H9 (cell line): ENCODE measurements around the gene ZNF668. TPM values are rescaled to one million over a fixed set of nuclear protein-coding genes. Genes with fewer than 3 reads are reported as not detected.

ENCODE experiments used
- DNase-seq: peaks from one replicate; pipeline ENCODE4 v3.0.0-alpha.2; 2017
- H2AFZ ChIP-seq: one replicate; pipeline ENCODE4 v1.6.1; 2013; ENCODE audit warnings: mild to moderate bottlenecking, low read length, control low read depth, moderate library complexity
- H2AK5ac ChIP-seq: 2 replicates; pipeline ENCODE4 v1.6.1; 2013; ENCODE audit warnings: low read length, control low read depth, mixed read lengths; ENCODE audit not compliant: insufficient read length
- H2BK120ac ChIP-seq: one replicate; pipeline ENCODE4 v1.6.1; 2013; ENCODE audit warnings: low read depth, mild to moderate bottlenecking, low read length, control low read depth, inconsistent platforms; ENCODE audit not compliant: poor library complexity, severe bottlenecking
- H2BK12ac ChIP-seq: 2 replicates; pipeline ENCODE4 v1.6.1; 2013; ENCODE audit warnings: low read length, control low read depth, mixed read lengths, low read depth; ENCODE audit not compliant: insufficient read length
- H2BK15ac ChIP-seq: 2 replicates; pipeline ENCODE4 v1.6.1; 2013; ENCODE audit warnings: low read depth, low read length, control low read depth
- H2BK20ac ChIP-seq: one replicate; pipeline ENCODE4 v1.6.1; 2013; ENCODE audit warnings: low read depth, mild to moderate bottlenecking, low read length, control low read depth, inconsistent platforms; ENCODE audit not compliant: poor library complexity, severe bottlenecking
- H2BK5ac ChIP-seq: 2 replicates; pipeline ENCODE4 v1.6.1; 2013; ENCODE audit warnings: low read length, control low read depth, mixed read lengths; ENCODE audit not compliant: insufficient read length
- H3K14ac ChIP-seq: 2 replicates; pipeline ENCODE4 v1.6.1; 2013; ENCODE audit warnings: low read length, control low read depth; ENCODE audit not compliant: insufficient read depth
- H3K18ac ChIP-seq: 2 replicates; pipeline ENCODE4 v1.6.1; 2013; ENCODE audit warnings: low read depth, mild to moderate bottlenecking, mixed read lengths, low read length, control low read depth; ENCODE audit not compliant: insufficient read length
- H3K23ac ChIP-seq: 2 replicates; pipeline ENCODE4 v1.6.1; 2013; ENCODE audit warnings: low read length, control low read depth, mixed read lengths, low read depth; ENCODE audit not compliant: insufficient read length
- H3K23me2 ChIP-seq: 2 replicates; pipeline ENCODE4 v1.6.1; 2013; ENCODE audit warnings: low read depth, mild to moderate bottlenecking, mixed read lengths, low read length, control low read depth; ENCODE audit not compliant: insufficient read length, poor library complexity, severe bottlenecking
- H3K27ac ChIP-seq: 2 replicates; pipeline ENCODE4 v1.5.1; 2013; ENCODE audit warnings: low read length, control low read depth, mixed read lengths, low read depth; ENCODE audit not compliant: insufficient read length
- H3K27me3 ChIP-seq: 2 replicates; pipeline ENCODE4 v1.6.1; 2013; ENCODE audit warnings: low read length, control low read depth, inconsistent platforms; ENCODE audit not compliant: insufficient read depth
- H3K4ac ChIP-seq: 2 replicates; pipeline ENCODE4 v1.6.1; 2013; ENCODE audit warnings: low read depth, mild to moderate bottlenecking, control low read depth, inconsistent platforms, low read length, moderate library complexity
- H3K4me1 ChIP-seq: 2 replicates; pipeline ENCODE4 v1.6.1; 2013; ENCODE audit warnings: low read length, control low read depth, inconsistent platforms; ENCODE audit not compliant: insufficient read depth
- H3K4me2 ChIP-seq: 2 replicates; pipeline ENCODE4 v1.6.1; 2013; ENCODE audit warnings: low read length, control low read depth, mixed read lengths; ENCODE audit not compliant: insufficient read length, insufficient read depth
- H3K56ac ChIP-seq: 2 replicates; pipeline ENCODE4 v1.6.1; 2013; ENCODE audit warnings: low read depth, mild to moderate bottlenecking, mixed read lengths, low read length, control low read depth; ENCODE audit not compliant: insufficient read length
- H3K79me1 ChIP-seq: 2 replicates; pipeline ENCODE4 v1.6.1; 2013; ENCODE audit warnings: low read depth, mild to moderate bottlenecking, moderate library complexity, low read length, control low read depth, inconsistent platforms; ENCODE audit not compliant: insufficient read depth, poor library complexity, severe bottlenecking
- H3K79me2 ChIP-seq: 2 replicates; pipeline ENCODE4 v1.6.1; 2013; ENCODE audit warnings: low read length, control low read depth, inconsistent platforms; ENCODE audit not compliant: insufficient read depth
- H3K9ac ChIP-seq: 2 replicates; pipeline ENCODE4 v1.6.1; 2013; ENCODE audit warnings: low read length, control low read depth, mixed read lengths; ENCODE audit not compliant: insufficient read length; ENCODE audit errors: extremely low read depth
- H3K9me3 ChIP-seq: one replicate; pipeline ENCODE4 v1.6.1; 2013; ENCODE audit warnings: low read depth, low read length, inconsistent platforms; ENCODE audit not compliant: control insufficient read depth
- H3T11ph ChIP-seq: one replicate; pipeline ENCODE4 v1.6.1; 2013; ENCODE audit warnings: mild to moderate bottlenecking, low read length, control low read depth, inconsistent platforms
- H4K20me1 ChIP-seq: one replicate; pipeline ENCODE4 v1.6.1; 2013; ENCODE audit not compliant: control insufficient read depth, insufficient read length, insufficient read depth
- H4K5ac ChIP-seq: 2 replicates; pipeline ENCODE4 v1.6.1; 2013; ENCODE audit warnings: low read depth, mild to moderate bottlenecking, mixed read lengths, low read length, control low read depth; ENCODE audit not compliant: insufficient read length
- H4K8ac ChIP-seq: replicated peaks from 2 replicates; pipeline ENCODE4 v1.6.1; 2013; ENCODE audit warnings: low read length, control low read depth, mixed read lengths, low read depth; ENCODE audit not compliant: insufficient read length
- H4K91ac ChIP-seq: 2 replicates; pipeline ENCODE4 v1.6.1; 2013; ENCODE audit warnings: low read depth, mild to moderate bottlenecking, moderate library complexity, mixed read lengths, low read length, control low read depth; ENCODE audit not compliant: insufficient read length
- H3K27ac Mint-ChIP-seq, 3 experiments: 2 replicates in 2 of 3; 3 replicates in 1 of 3; pipeline ENCODE4 v1.8.0; 2020 to 2021; ENCODE audit warnings: mixed read lengths in 3 of 3, mild to moderate bottlenecking in 1 of 3, moderate library complexity in 1 of 3
- H3K27me3 Mint-ChIP-seq: 2 replicates; pipeline ENCODE4 v1.8.0; 2021; ENCODE audit warnings: low read depth, mild to moderate bottlenecking, moderate library complexity, mixed read lengths
- H3K36me3 Mint-ChIP-seq, 3 experiments: 2 replicates in 2 of 3; 3 replicates in 1 of 3; pipeline ENCODE4 v1.8.0; 2020 to 2021; ENCODE audit warnings: low read depth in 3 of 3, mixed read lengths in 3 of 3; ENCODE audit not compliant: insufficient read depth in 1 of 3
- H3K4me1 Mint-ChIP-seq, 2 experiments: 2 replicates each; pipeline ENCODE4 v1.8.0; 2020; ENCODE audit warnings: mixed read lengths in 2 of 2
- H3K4me3 Mint-ChIP-seq, 2 experiments: 2 replicates in 1 of 2; 3 replicates in 1 of 2; pipeline ENCODE4 v1.8.0; 2020 to 2021; ENCODE audit warnings: mild to moderate bottlenecking in 2 of 2, mixed read lengths in 2 of 2, moderate library complexity in 1 of 2
- H3K9me3 Mint-ChIP-seq, 2 experiments: 2 replicates in 1 of 2; 3 replicates in 1 of 2; pipeline ENCODE4 v1.8.0; 2020; ENCODE audit warnings: mild to moderate bottlenecking in 2 of 2, mixed read lengths in 2 of 2, moderate library complexity in 1 of 2
- WGBS: extraction: QIAGEN DNeasy Blood & Tissue Kit; methylation state at CpG from one replicate; pipeline ENCODE4 v1.1.7; 2013; ENCODE audit warnings: missing lambda C conversion rate, low lambda C conversion rate, mixed read lengths; ENCODE audit not compliant: insufficient read length; ENCODE audit errors: extremely low coverage; 5-methylcytosine and 5-hydroxymethylcytosine counted together
- total RNA-seq: library from RNA; stranded (reverse); gene quantifications from 2 replicates; pipeline ENCODE4 v1.2.1, GENCODE V29; 2021
- TF ChIP-seq, protein P1 (sequence below): fragments of 200-600 bp; sonication (generic); conservative IDR thresholded peaks from 3 replicates; pipeline ENCODE4 v1.8.0; 2021; ENCODE audit warnings: antibody characterized with exemption, mild to moderate bottlenecking

Gene ZNF668
- total RNA-seq, 1 experiment from 2014 or later = 18.6 TPM

DNA sequence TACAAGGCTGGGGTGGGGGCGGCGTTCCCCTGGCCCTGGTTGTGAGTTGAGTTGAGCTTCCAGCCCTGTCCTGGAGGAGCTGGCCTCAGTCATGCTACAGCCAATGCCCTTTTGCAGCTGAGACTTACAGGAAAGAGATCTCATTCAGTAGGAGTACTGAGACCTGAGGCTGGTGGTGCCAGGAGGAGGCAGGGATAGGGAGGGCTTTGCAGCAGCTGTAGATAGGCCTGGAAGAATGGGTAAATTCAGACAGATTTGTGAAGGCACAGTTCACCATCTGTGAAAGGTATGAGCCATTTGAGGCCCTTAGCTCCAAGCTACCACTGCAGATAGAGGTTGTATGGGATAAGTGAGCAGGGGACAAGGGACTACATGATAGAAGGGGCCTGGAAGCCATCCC lies 35.0 kb downstream of the ZNF668 start:
- Histone ChIP-seq H4K5ac (no peak overlapping the region), H2BK20ac (no peak overlapping the region), H2AK5ac (no peak overlapping the region), H4K20me1 (no peaks in the 10 kb centered on the region), H4K8ac (no peak overlapping the region), H3K4ac (no peak overlapping the region), H3K79me2 (no peaks in the 10 kb centered on the region), H2AFZ (no peak overlapping the region), H3K9me3 (no peaks in the 10 kb centered on the region), H3K4me2 (no peak overlapping the region), H3K23ac (no peak overlapping the region), H3K27me3 (no peaks in the 10 kb centered on the region), H2BK12ac (no peak overlapping the region), H3T11ph (no peak overlapping the region), H3K27ac (no peak overlapping the region), H2BK120ac (no peak overlapping the region), H2BK5ac (no peak overlapping the region), H3K4me1 (no peaks in the 10 kb centered on the region), H3K9ac (no peak overlapping the region), H3K23me2 (peaks cover 10% of the 10 kb centered on the region), H3K79me1 (no peaks in the 10 kb centered on the region), H3K56ac (no peak overlapping the region), H3K18ac (no peak overlapping the region), H2BK15ac (no peak overlapping the region), H4K91ac (no peak overlapping the region), H3K14ac (no peak overlapping the region)
- no peak for DNase-seq
- H3K27ac Mint-ChIP-seq = peak overlapping the region in 1 of 3 experiments; percentile 52; a peak in 1 of 7 replicates
- H3K4me1 Mint-ChIP-seq = peaks cover 3 to 7% of the 10 kb centered on the region in 2 experiments; a peak in 2 of 4 replicates
- H3K4me3 Mint-ChIP-seq = no peak overlapping the region
- H3K27me3 Mint-ChIP-seq = no peaks in the 10 kb centered on the region
- TF ChIP-seq, protein P1, sequence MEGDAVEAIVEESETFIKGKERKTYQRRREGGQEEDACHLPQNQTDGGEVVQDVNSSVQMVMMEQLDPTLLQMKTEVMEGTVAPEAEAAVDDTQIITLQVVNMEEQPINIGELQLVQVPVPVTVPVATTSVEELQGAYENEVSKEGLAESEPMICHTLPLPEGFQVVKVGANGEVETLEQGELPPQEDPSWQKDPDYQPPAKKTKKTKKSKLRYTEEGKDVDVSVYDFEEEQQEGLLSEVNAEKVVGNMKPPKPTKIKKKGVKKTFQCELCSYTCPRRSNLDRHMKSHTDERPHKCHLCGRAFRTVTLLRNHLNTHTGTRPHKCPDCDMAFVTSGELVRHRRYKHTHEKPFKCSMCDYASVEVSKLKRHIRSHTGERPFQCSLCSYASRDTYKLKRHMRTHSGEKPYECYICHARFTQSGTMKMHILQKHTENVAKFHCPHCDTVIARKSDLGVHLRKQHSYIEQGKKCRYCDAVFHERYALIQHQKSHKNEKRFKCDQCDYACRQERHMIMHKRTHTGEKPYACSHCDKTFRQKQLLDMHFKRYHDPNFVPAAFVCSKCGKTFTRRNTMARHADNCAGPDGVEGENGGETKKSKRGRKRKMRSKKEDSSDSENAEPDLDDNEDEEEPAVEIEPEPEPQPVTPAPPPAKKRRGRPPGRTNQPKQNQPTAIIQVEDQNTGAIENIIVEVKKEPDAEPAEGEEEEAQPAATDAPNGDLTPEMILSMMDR = no peak
- H3K36me3 Mint-ChIP-seq = peaks cover 0 to 13% (median 2%) of the 10 kb centered on the region in 3 experiments; a peak in 3 of 7 replicates
- WGBS = no CpG with 5 or more reads among the region's 2 CpGs
- no peaks in the 10 kb centered on the region for H3K9me3 Mint-ChIP-seq
